Astrocyte of the cerebellum (primary cell): ENCODE measurements around the gene RCOR3.
"Not testable (repeated sequence)": the region's sequence is repeated elsewhere in the genome, so short reads cannot be mapped to it uniquely, and the experiment has no call there.

Source experiments
- DNase-seq: peaks from one replicate; pipeline ENCODE4 v3.0.0-alpha.2; 2011; ENCODE audit warnings: low read depth
- H3K4me3 ChIP-seq: 2 replicates; pipeline ENCODE4 v1.5.1; 2011; ENCODE audit warnings: mild to moderate bottlenecking, low read depth, low read length, moderate library complexity
- CTCF ChIP-seq: IDR thresholded peaks from 2 replicates; pipeline ENCODE4 v1.5.1; 2012; ENCODE audit warnings: low read length, low read depth, moderate library complexity, mild to moderate bottlenecking; ENCODE audit errors: missing control alignments
- in situ Hi-C: cut with HindIII; loops from 2 replicates; pipeline ENCODE4 v1.10.0; 2017; ENCODE audit warnings: low sequenced_read_pairs

The RCOR3 gene

GRCh38 chr1:211318576-211319280, 59.6 kb downstream of the RCOR3 start:
- DNase-seq = no peak
- in situ Hi-C loops = no loop called here
- no peak overlapping the region for H3K4me3 ChIP-seq
- no peak for TF ChIP-seq CTCF

- DNase-seq = no peak
- no peak for TF ChIP-seq CTCF
- H3K4me3 ChIP-seq = no peak overlapping the region
- in situ Hi-C loops = no loop called here
These were observed 60.7 kb downstream of the RCOR3 start for GRCh38 chr1:211319892-211320291.

GRCh38 chr1:211320980-211321379, 61.8 kb downstream of the RCOR3 start:
- TF ChIP-seq CTCF = no peak
- in situ Hi-C loops = no loop called here
- DNase-seq = no peak
- no peak overlapping the region for H3K4me3 ChIP-seq

- DNase-seq, in situ Hi-C loops, H3K4me3 ChIP-seq: not testable (repeated sequence)
These were observed 62.5 kb downstream of the RCOR3 start for GRCh38 chr1:211321646-211322045.

- H3K4me3 ChIP-seq = no peak overlapping the region
- TF ChIP-seq CTCF = peak; percentile 95
- in situ Hi-C loops = no loop called here
- DNase-seq = peak; percentile 37
These were observed 64.2 kb downstream of the RCOR3 start for GRCh38 chr1:211323156-211324063.

- no peak for DNase-seq
- in situ Hi-C loops = loop anchor here (25.0 kb wide), 2 partner anchors 187 to 312 kb away; no protein-coding TSS in a partner anchor
- TF ChIP-seq CTCF = no peak
- H3K4me3 ChIP-seq = no peak overlapping the region
These were observed 66.0 kb downstream of the RCOR3 start for GRCh38 chr1:211324992-211325775.
